K562 (cell line): ENCODE results near the gene POU4F3. TPM values are rescaled to one million over a fixed set of nuclear protein-coding genes. Genes with fewer than 3 reads are reported as not detected.

Source experiments
- ATAC-seq: fragments of 200-7000 bp; cut with Tn5 transposase; 3 replicates; pipeline ENCODE4 v1.9.1; 2020; ENCODE audit warnings: moderate library complexity
- BruUV-seq: library from RNA; stranded (reverse); fragments of 400-500 nt; replicated peaks from 2 replicates; lab custom pipeline; 2021; lab: Mats Ljungman, UMichigan
- CTCF ChIA-PET: fragments of 300-600 bp; formaldehyde crosslinking; extraction: SDS; loops from one replicate; lab custom pipeline; 2021; ENCODE audit warnings: low intra/inter-chr PET ratio; lab: Yijun Ruan, JAX
- POLR2A ChIA-PET: fragments of 300-600, 350-650 bp; sonication (Branson Sonifier 250); formaldehyde crosslinking; extraction: SDS; loops from one replicate; lab custom pipeline; 2021; ENCODE audit warnings: antibody characterized with exemption, inconsistent platforms; lab: Yijun Ruan, JAX
- DNase-seq, 4 experiments: peaks; one replicate each; pipeline versions ENCODE4 v3.0.0 to v3.0.0-alpha.2; 2011 to 2018; ENCODE audit warnings: low spot score in 3 of 4, mixed read lengths in 3 of 4; ENCODE audit errors: extremely low read depth in 1 of 4
- FAIRE-seq: peaks from 2 replicates; lab custom pipeline; 2011; peaks lifted over from hg19 to GRCh38; lab: Jason Lieb, UNC
- H2AFZ ChIP-seq: 2 replicates; pipeline ENCODE4 v1.6.0; 2011; ENCODE audit warnings: low read depth, low read length, control low read depth, inconsistent platforms
- H3K27ac ChIP-seq: fragments of 200-600 bp; 3 replicates; pipeline ENCODE4 v1.8.0; 2011; ENCODE audit warnings: low read depth, mild to moderate bottlenecking, control low read depth, inconsistent platforms, low read length, moderate library complexity, mixed read lengths; ENCODE audit errors: extremely low read depth
- H3K27me3 ChIP-seq, 2 experiments: fragments of 300-600 bp in 1 of 2; 2 replicates in 1 of 2; 3 replicates in 1 of 2; pipeline versions ENCODE4 v1.6.0 to v1.8.0; 2011; ENCODE audit warnings: inconsistent platforms in 2 of 2, low read length in 2 of 2, mild to moderate bottlenecking in 1 of 2, mixed read lengths in 1 of 2, moderate library complexity in 1 of 2; ENCODE audit not compliant: control insufficient read depth in 2 of 2, insufficient read depth in 2 of 2
- H3K36me3 ChIP-seq: fragments of 300-600 bp; 3 replicates; pipeline ENCODE4 v1.8.0; 2011; ENCODE audit warnings: mild to moderate bottlenecking, low read length, inconsistent platforms; ENCODE audit not compliant: control insufficient read depth, insufficient read depth
- H3K4me1 ChIP-seq, 2 experiments: fragments of 200-600 bp in 1 of 2; replicated peaks in 1 of 2; 2 replicates in 1 of 2; 3 replicates in 1 of 2; pipeline versions ENCODE4 v1.5.1 to v1.8.0; 2011; ENCODE audit warnings: inconsistent platforms in 2 of 2, low read length in 2 of 2, mild to moderate bottlenecking in 1 of 2, mixed read lengths in 1 of 2, moderate library complexity in 1 of 2; ENCODE audit not compliant: control insufficient read depth in 2 of 2, insufficient read depth in 2 of 2
- H3K4me2 ChIP-seq: 2 replicates; pipeline ENCODE4 v1.6.1; 2011; ENCODE audit warnings: low read length, control low read depth, inconsistent platforms, mixed read lengths; ENCODE audit not compliant: insufficient read depth
- H3K4me3 ChIP-seq: fragments of 200-600 bp; sonication (generic), shearing (Covaris generic); 2 replicates; pipeline ENCODE4 v1.5.1; 2016; ENCODE audit warnings: control low read depth, inconsistent platforms
- H3K79me2 ChIP-seq: fragments of 200-600 bp; 3 replicates; pipeline ENCODE4 v1.8.0; 2011; ENCODE audit warnings: low read length, inconsistent platforms; ENCODE audit not compliant: control insufficient read depth, insufficient read depth
- H3K9ac ChIP-seq, 2 experiments: 2 replicates each; pipeline versions ENCODE4 v1.6.0 to v1.6.1; 2011; ENCODE audit warnings: low read depth in 2 of 2, low read length in 2 of 2, control low read depth in 1 of 2, inconsistent platforms in 1 of 2, mild to moderate bottlenecking in 1 of 2, mixed read lengths in 1 of 2; ENCODE audit not compliant: insufficient read depth in 1 of 2
- H3K9me1 ChIP-seq: one replicate; pipeline ENCODE4 v1.6.0; 2011; ENCODE audit warnings: inconsistent platforms, mild to moderate bottlenecking, low read length, moderate library complexity; ENCODE audit not compliant: control insufficient read depth, insufficient read depth
- H3K9me3 ChIP-seq: replicated peaks from 2 replicates; pipeline ENCODE4 v1.5.1; 2011; ENCODE audit warnings: low read depth, low read length, inconsistent platforms; ENCODE audit not compliant: control insufficient read depth, insufficient read depth
- H4K20me1 ChIP-seq: replicated peaks from 2 replicates; pipeline ENCODE4 v1.6.1; 2011; ENCODE audit warnings: low read length, inconsistent platforms, mixed read lengths; ENCODE audit not compliant: control insufficient read depth, insufficient read depth
- E2F8 ChIP-seq: fragments of 450-650 bp; IDR thresholded peaks from 2 replicates; pipeline ENCODE4 v1.7.1; 2018; ENCODE audit warnings: mild to moderate bottlenecking, low read depth; ENCODE audit not compliant: partially characterized antibody
- HMG20B ChIP-seq: fragments of 250-450 bp; sonication (Bioruptor Pico); IDR thresholded peaks from 2 replicates; pipeline ENCODE4 v1.5.0; 2021; ENCODE audit warnings: mild to moderate bottlenecking
- KHSRP ChIP-seq: fragments of 450-650 bp; IDR thresholded peaks from 2 replicates; pipeline ENCODE4 v1.6.1; 2017
- POLR2A ChIP-seq: fragments of 450-650 bp; conservative IDR thresholded peaks from 2 replicates; pipeline ENCODE4 v1.6.1; 2016
- RAD21 ChIP-seq, 2 experiments: fragments of 250-450 bp in 1 of 2; fragments of 450-650 bp in 1 of 2; sonication (Bioruptor Pico) in 1 of 2; formaldehyde crosslinking in 1 of 2; IDR thresholded peaks in 1 of 2; conservative IDR thresholded peaks in 1 of 2; 2 replicates each; pipeline versions ENCODE4 v1.4.0 to v1.8.0; 2020 to 2022; ENCODE audit warnings: mild to moderate bottlenecking in 2 of 2, moderate library complexity in 1 of 2
- TSHZ1 ChIP-seq: fragments of 250-450 bp; sonication (Bioruptor Pico); IDR thresholded peaks from 2 replicates; pipeline ENCODE4 v1.4.0; 2020; ENCODE audit warnings: mild to moderate bottlenecking, moderate library complexity
- ZNF384 ChIP-seq: IDR thresholded peaks from 2 replicates; pipeline ENCODE4 v1.6.1; 2012; ENCODE audit warnings: low read depth, low read length, improper control_type of control experiment
- WGBS: fragments of 100-300 bp; shearing (Covaris generic); methylation state at CpG from one replicate; pipeline ENCODE4 v1.1.6; 2016; ENCODE audit warnings: low coverage, mixed read lengths; ENCODE audit not compliant: insufficient coverage; ENCODE audit errors: missing lambda C conversion rate; 5-methylcytosine and 5-hydroxymethylcytosine counted together
- in situ Hi-C: fragments of 300-500 bp; cut with MboI; formaldehyde crosslinking; loops from 4 replicates; pipeline ENCODE4 v1.15.0; 2018; ENCODE audit warnings: inconsistent platforms, mixed read lengths
- intact Hi-C: fragments of 100-400 bp; cut with micrococcal nuclease; formaldehyde crosslinking; loops from 2 replicates; pipeline ENCODE4 v1.14.2; 2022
- polyA plus RNA-seq, 8 experiments: library from polyadenylated mRNA; depleted of rRNA in 4 of 8; stranded (reverse) in 5 of 8; unstranded in 3 of 8; fragments of >200 nt; fragmentation: Nextera tagmentation in 2 of 8; fragmentation: Illumina TruSeq in 1 of 8; extraction: Ambion mirVana in 2 of 8; extraction: Trizol in 1 of 8; gene quantifications; 2 replicates each; pipeline versions ENCODE4 v1.2.1 to v1.2.3, GENCODE V29; 2011 to 2014; ENCODE audit warnings: inconsistent platforms in 1 of 8, missing spikeins in 1 of 8
- total RNA-seq, 7 experiments: library from RNA; depleted of rRNA in 6 of 7; stranded (reverse); fragments of >200 nt in 6 of 7; fragmentation: Illumina TruSeq in 2 of 7; extraction: Trizol in 2 of 7; gene quantifications; 2 replicates each; pipeline versions ENCODE4 v1.2.1 to v1.2.3, GENCODE V29; 2011 to 2021; ENCODE audit warnings: low replicate concordance in 1 of 7

Gene POU4F3
- total and polyA plus RNA-seq, 9 of the 15 experiments (the other 6 are each of a cell fraction or from before 2014, with no cell fraction given) = 0.04 to 0.13 (median 0.07) TPM; not detected in 6

- Histone ChIP-seq H2AFZ (no peak overlapping the region), H3K4me2 (no peak overlapping the region), H4K20me1 (no peaks in the 10 kb centered on the region), H3K9me1 (no peaks in the 10 kb centered on the region), H3K9ac (no peak overlapping the region), H3K27ac (no peak overlapping the region), H3K36me3 (peaks cover 27% of the 10 kb centered on the region; the same call in 1 of the 3 replicates), H3K4me3 (no peak overlapping the region), H3K79me2 (no peaks in the 10 kb centered on the region), H3K4me1 (0 out of 5 replicates have a peak, but pooled peaks cover 0 to 5% of the 10 kb centered on the region in 2 experiments), H3K9me3 (no peaks in the 10 kb centered on the region), H3K27me3 (no peaks in the 10 kb centered on the region)
- FAIRE-seq (no peak), ATAC-seq (peak; percentile 8; the same call in 1 of the 3 replicates), DNase-seq (no peak)
- in situ Hi-C loops = loop anchor here (5.0 kb wide), 1 partner anchor 147 kb away; no protein-coding TSS in a partner anchor
- 76% methylated on average over 2 of the region's 2 CpGs for WGBS
- POLR2A ChIA-PET = no interaction called here
- intact Hi-C loops = no loop called here
- no peak for TF ChIP-seq KHSRP
- 0 out of 2 replicates have a peak, but pooled peaks have one; percentile 21 for TF ChIP-seq POLR2A
- BruUV-seq = no TSS peak
- CTCF ChIA-PET = no interaction called here
These were observed 48.3 kb upstream of the POU4F3 start for GRCh38 chr5:146290318-146290717.

- Histone ChIP-seq H3K9me3 (no peaks in the 10 kb centered on the region), H3K27ac (no peak overlapping the region), H2AFZ (no peak overlapping the region), H3K4me3 (no peak overlapping the region), H3K79me2 (no peaks in the 10 kb centered on the region), H3K4me1 (0 out of 5 replicates have a peak, but pooled peaks cover 0 to 5% of the 10 kb centered on the region in 2 experiments), H3K4me2 (no peak overlapping the region), H3K36me3 (peaks cover 18% of the 10 kb centered on the region; the same call in 1 of the 3 replicates), H4K20me1 (no peaks in the 10 kb centered on the region), H3K9ac (no peak overlapping the region), H3K27me3 (no peaks in the 10 kb centered on the region), H3K9me1 (no peaks in the 10 kb centered on the region)
- peak; percentile 50 to 72 (median 54) for DNase-seq
- no TSS peak for BruUV-seq
- ATAC-seq = peak; percentile 92
- intact Hi-C loops = loop anchor here (1.0 kb wide), 1 partner anchor 136 kb away; no protein-coding TSS in a partner anchor
- POLR2A ChIA-PET = no interaction called here
- in situ Hi-C loops = loop anchor here (5.0 kb wide), 1 partner anchor 146 kb away; no protein-coding TSS in a partner anchor
- CTCF ChIA-PET = interaction anchor here (2.3 kb wide), 1 partner anchor 135 kb away, joined by 23 read pairs; no protein-coding TSS in a partner anchor
- peak; percentile 80 for FAIRE-seq
- WGBS = 11% methylated on average over 5 of the region's 5 CpGs
- no peak for TF ChIP-seq TSHZ1 (CRISPR knock-in tag)
- no peak for TF ChIP-seq HMG20B (CRISPR knock-in tag)
- peak; percentile 48 to 60 for TF ChIP-seq RAD21 (CRISPR knock-in tag; conservative IDR thresholded peaks at IDR 0.05 in 1 of 2, IDR thresholded peaks at IDR 0.05 in 1 of 2)
- TF ChIP-seq ZNF384 = 0 out of 2 replicates have a peak, but pooled peaks have one; percentile 34
- TF ChIP-seq E2F8 = peak; percentile 40
These were observed 47.1 kb upstream of the POU4F3 start for GRCh38 chr5:146291421-146292074.
